Gastrocnemius medialis (tissue), 4 donors: Measurements from ENCODE around the gene KCNH6. TPM values are rescaled to one million over a fixed set of nuclear protein-coding genes. Genes with fewer than 3 reads are reported as not detected.

Experiments used
- ATAC-seq, 2 donors: fragments of 150-250 bp; one replicate each; pipeline ENCODE4 v1.9.1; 2016
- DNase-seq, 2 donors: peaks; one replicate each; pipeline ENCODE4 v3.0.0-alpha.2; 2019
- H3K27ac ChIP-seq, 4 donors: fragments of 200-600 bp; sonication (generic); 1 replicate in 1 of 4; 2 replicates in 3 of 4; pipeline ENCODE4 v1.5.1; 2016 to 2018; ENCODE audit warnings: mild to moderate bottlenecking in 2 of 4, moderate library complexity in 1 of 4
- H3K27me3 ChIP-seq, 3 donors: fragments of 200-600 bp; sonication (generic) in 2 of 3; 1 replicate in 1 of 3; 2 replicates in 2 of 3; pipeline versions ENCODE4 v1.5.1 to v1.6.0; 2016 to 2019; ENCODE audit warnings: mild to moderate bottlenecking in 1 of 3, moderate library complexity in 1 of 3
- H3K36me3 ChIP-seq, 2 donors: fragments of 200-600 bp; sonication (generic) in 1 of 2; one replicate each; pipeline ENCODE4 v1.5.1; 2017 to 2018
- H3K4me1 ChIP-seq, 2 donors: fragments of 200-600 bp; sonication (generic) in 1 of 2; one replicate each; pipeline ENCODE4 v1.5.1; 2016 to 2017; ENCODE audit warnings: mild to moderate bottlenecking in 2 of 2
- H3K4me3 ChIP-seq, 4 donors: fragments of 200-600 bp; sonication (generic) in 3 of 4; 1 replicate in 1 of 4; 2 replicates in 3 of 4; pipeline ENCODE4 v1.5.1; 2016 to 2019; ENCODE audit warnings: mild to moderate bottlenecking in 2 of 4
- H3K9me3 ChIP-seq, 3 donors: fragments of 200-600 bp; sonication (generic) in 2 of 3; 1 replicate in 1 of 3; 2 replicates in 2 of 3; pipeline ENCODE4 v1.5.1; 2016 to 2019
- CTCF ChIP-seq, 5 experiments: fragments of 450-650 bp in 3 of 5; fragments of 200-600 bp in 2 of 5; sonication (generic) in 2 of 5; IDR thresholded peaks in 4 of 5; conservative IDR thresholded peaks in 1 of 5; 1 replicate in 4 of 5; 2 replicates in 1 of 5; pipeline ENCODE4 v1.5.1; 2016 to 2019; ENCODE audit warnings: antibody characterized with exemption in 5 of 5, mild to moderate bottlenecking in 3 of 5, moderate library complexity in 3 of 5
- POLR2A ChIP-seq, 2 donors: fragments of 450-650 bp; IDR thresholded peaks; one replicate each; pipeline ENCODE4 v1.6.1; 2017; ENCODE audit warnings: antibody characterized with exemption in 2 of 2, mild to moderate bottlenecking in 2 of 2, moderate library complexity in 2 of 2
- in situ Hi-C, 4 donors: fragments of 200-750 bp; cut with MboI; loops; one replicate each; pipeline versions ENCODE4 v1.15.0 to v1.8.0; 2017; ENCODE audit warnings: low sequenced_read_pairs in 4 of 4
- intact Hi-C: fragments of 100-400 bp; cut with DNase I; formaldehyde crosslinking; loops from one replicate; pipeline ENCODE4 v1.15.1; 2023; ENCODE audit warnings: low total_unique reads
- total RNA-seq, 4 donors: library from RNA; depleted of rRNA; stranded (reverse); fragments of >200 nt; gene quantifications; one replicate each; pipeline versions ENCODE4 v1.1.0 to v1.2.3, GENCODE V29; 2016

KCNH6 gene
- total RNA-seq, 4 donors from 2014 or later: not detected

DNA sequence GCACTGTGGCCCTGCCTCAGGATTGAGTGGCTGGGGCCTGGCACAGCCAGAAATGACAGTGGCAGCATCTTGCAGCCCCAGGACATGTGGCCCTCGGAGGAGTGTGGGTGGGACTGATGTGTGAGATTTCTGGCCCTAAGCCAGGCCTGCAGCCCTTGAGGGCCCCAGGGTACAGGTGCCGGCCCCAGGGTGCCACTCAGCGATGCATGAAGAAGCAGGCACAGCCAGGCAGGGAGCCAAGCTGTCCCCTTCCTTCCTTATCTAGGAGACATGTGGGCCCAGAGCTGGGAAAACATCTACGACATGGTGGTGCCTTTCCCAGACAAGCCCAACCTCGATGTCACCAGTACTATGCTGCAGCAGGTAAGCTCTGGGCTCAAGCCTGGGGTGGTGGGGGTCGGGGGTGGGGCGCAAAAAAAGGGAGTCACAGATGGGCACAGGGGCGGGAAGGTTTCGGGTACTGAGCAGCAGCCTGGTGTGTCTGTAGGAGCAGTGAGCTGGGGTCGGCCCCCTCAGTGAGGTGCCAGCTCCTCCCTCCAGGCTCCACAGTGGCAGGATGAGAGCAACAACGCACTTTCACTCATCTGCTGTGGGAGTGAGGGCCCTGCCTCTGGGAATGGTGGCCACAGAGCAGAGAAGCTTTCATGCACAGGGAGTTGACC is 42.2 kb upstream of the KCNH6 start:
- peaks cover 5 to 15% of the 10 kb centered on the region in 2 donors for H3K4me1 ChIP-seq
- no peak for DNase-seq
- ATAC-seq: no peak
- no peaks in the 10 kb centered on the region for H3K9me3 ChIP-seq
- peaks cover 11 to 24% (median 18%) of the 10 kb centered on the region in 3 donors for H3K27me3 ChIP-seq
- H3K4me3 ChIP-seq: no peak overlapping the region
- intact Hi-C loops (no loop called here), in situ Hi-C loops (loop anchor here in 2 of 4 donors (10.0 kb wide), 2 partner anchors 46 to 56 kb away; no protein-coding TSS in a partner anchor)
- TF ChIP-seq CTCF (IDR thresholded peaks at IDR 0.05 in 4 of 5, conservative IDR thresholded peaks at IDR 0.05 in 1 of 5): no peak
- no peak for TF ChIP-seq POLR2A (IDR thresholded peaks at IDR 0.05)
- no peaks in the 10 kb centered on the region for H3K36me3 ChIP-seq
- no peak overlapping the region for H3K27ac ChIP-seq

DNA sequence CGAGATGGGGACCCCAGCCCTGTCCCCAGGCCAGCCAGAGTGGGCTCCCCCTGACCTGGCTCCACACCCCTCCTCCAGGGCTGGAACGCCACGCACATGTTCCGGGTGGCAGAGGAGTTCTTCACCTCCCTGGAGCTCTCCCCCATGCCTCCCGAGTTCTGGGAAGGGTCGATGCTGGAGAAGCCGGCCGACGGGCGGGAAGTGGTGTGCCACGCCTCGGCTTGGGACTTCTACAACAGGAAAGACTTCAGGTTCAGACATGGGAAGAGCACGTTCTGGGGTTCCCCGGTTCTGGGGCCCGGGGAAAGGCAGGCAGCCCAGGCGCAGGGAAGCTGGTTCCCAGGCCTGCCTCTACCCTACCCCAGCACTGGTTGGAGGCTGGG is 41.7 kb upstream of the KCNH6 start:
- H3K4me1 ChIP-seq: peaks cover 5 to 15% of the 10 kb centered on the region in 2 donors
- no peak for ATAC-seq
- in situ Hi-C loops (loop anchor here in 2 of 4 donors (10.0 kb wide), 2 partner anchors 47 to 57 kb away; no protein-coding TSS in a partner anchor), intact Hi-C loops (no loop called here)
- no peaks in the 10 kb centered on the region for H3K9me3 ChIP-seq
- H3K27ac ChIP-seq: no peak overlapping the region
- TF ChIP-seq CTCF (IDR thresholded peaks at IDR 0.05 in 4 of 5, conservative IDR thresholded peaks at IDR 0.05 in 1 of 5): no peak
- TF ChIP-seq POLR2A (IDR thresholded peaks at IDR 0.05): no peak
- DNase-seq: no peak
- H3K4me3 ChIP-seq: no peak overlapping the region
- H3K27me3 ChIP-seq: peaks cover 11 to 21% (median 14%) of the 10 kb centered on the region in 3 donors
- no peaks in the 10 kb centered on the region for H3K36me3 ChIP-seq

- no peak overlapping the region for H3K4me3 ChIP-seq
- TF ChIP-seq CTCF (IDR thresholded peaks at IDR 0.05 in 4 of 5, conservative IDR thresholded peaks at IDR 0.05 in 1 of 5): no peak
- no peak for TF ChIP-seq POLR2A (IDR thresholded peaks at IDR 0.05)
- DNase-seq (no peak), ATAC-seq (no peak)
- in situ Hi-C loops (loop anchor here in 2 of 4 donors (10.0 kb wide), 2 partner anchors 48 to 58 kb away; no protein-coding TSS in a partner anchor), intact Hi-C loops (no loop called here)
- H3K27me3 ChIP-seq: peaks cover 10 to 20% (median 10%) of the 10 kb centered on the region in 3 donors
- no peak overlapping the region for H3K27ac ChIP-seq
- peaks cover 5 to 11% of the 10 kb centered on the region in 2 donors for H3K4me1 ChIP-seq
- H3K36me3 ChIP-seq: no peaks in the 10 kb centered on the region
- H3K9me3 ChIP-seq: no peaks in the 10 kb centered on the region
Observed at GRCh38 chr17:63482509-63482908, 40.6 kb upstream of the KCNH6 start.

GRCh38 chr17:63483038-63483437 is 40.1 kb upstream of the KCNH6 start:
- no peak overlapping the region for H3K27ac ChIP-seq
- H3K9me3 ChIP-seq: no peaks in the 10 kb centered on the region
- no peaks in the 10 kb centered on the region for H3K36me3 ChIP-seq
- H3K4me1 ChIP-seq: peaks cover 0 to 5% of the 10 kb centered on the region in 2 donors
- in situ Hi-C loops: loop anchor here in 2 of 4 donors (10.0 kb wide), 2 partner anchors 48 to 58 kb away; no protein-coding TSS in a partner anchor
- no peak for TF ChIP-seq POLR2A (IDR thresholded peaks at IDR 0.05)
- no peak for TF ChIP-seq CTCF (IDR thresholded peaks at IDR 0.05 in 4 of 5, conservative IDR thresholded peaks at IDR 0.05 in 1 of 5)
- intact Hi-C loops: no loop called here
- H3K27me3 ChIP-seq: peaks cover 5 to 14% (median 5%) of the 10 kb centered on the region in 3 donors
- DNase-seq (no peak), ATAC-seq (no peak)
- no peak overlapping the region for H3K4me3 ChIP-seq
